ENCODE measurements around the gene THSD4.

THSD4 gene

DNA sequence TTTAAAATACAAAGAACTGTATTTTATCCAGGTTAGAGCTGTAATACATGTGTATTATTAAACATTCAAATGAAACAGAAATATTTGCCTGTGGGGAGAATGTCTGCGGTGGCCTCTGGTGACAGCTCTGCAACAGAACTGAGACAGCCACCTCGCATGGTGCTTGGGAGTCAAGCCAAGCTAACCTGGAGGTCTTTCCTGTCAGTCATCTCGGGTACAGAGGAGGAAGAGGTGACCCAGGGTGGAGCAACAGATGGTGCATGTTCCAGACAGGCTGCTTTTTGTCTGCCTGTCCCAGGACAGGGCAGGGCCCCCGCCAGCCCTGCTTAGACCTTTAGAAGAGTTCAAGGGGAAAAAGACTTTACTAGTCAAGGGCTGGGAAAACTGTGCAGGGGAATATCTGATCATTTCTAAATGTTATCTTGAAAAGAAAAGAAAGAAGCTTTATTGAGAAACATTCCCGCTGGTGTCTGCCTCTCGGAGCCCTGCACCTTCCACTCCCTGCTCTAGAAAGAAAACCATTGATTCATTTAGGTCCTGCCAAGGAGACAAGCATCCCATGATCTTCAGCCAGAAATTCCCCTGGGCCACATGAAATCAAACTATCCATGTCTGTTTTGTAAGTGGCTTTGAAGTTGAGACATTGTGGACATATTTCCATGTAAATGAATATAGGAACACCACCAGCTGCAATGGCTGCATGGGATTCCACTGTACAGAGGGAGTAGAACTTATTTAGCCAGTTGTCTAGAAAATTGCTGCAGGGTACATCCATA, 689.6 kb downstream of the THSD4 start:
- no peak for DNase-seq (ENCODE audit: low read depth, low spot score)

DNA sequence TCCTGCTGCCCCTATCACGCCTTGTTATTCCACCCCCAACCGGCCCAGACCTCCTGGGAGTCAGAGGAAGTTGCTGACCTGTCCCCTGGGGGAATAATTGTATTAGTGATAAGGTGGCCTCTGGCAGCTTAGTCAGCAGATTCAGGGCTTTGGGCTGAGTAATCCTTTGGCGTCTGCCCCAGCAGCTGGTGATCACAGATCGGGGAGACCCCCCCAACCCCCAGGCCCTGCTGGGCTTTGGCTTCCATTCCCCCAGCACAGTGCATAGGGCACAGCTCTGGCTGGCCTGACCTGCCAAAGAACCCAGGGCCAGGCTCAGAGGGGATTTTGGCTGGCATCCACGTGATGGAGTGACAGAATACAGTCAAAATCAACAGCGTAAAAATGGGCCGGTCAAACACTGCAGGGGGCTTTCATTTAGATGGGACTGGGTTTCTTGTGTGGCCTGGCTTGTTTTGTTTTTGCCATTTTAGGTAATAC, 691.2 kb downstream of the THSD4 start:
- DNase-seq (ENCODE audit: low read depth, low spot score), result no peak

GRCh38 chr15:71807125-71807629, 691.9 kb downstream of the THSD4 start:
- no peak for DNase-seq (ENCODE audit: low read depth, low spot score)

- DNase-seq (ENCODE audit: low read depth, low spot score), result no peak
Observed at GRCh38 chr15:71807691-71808091, 692.4 kb downstream of the THSD4 start.

- no peak for DNase-seq (ENCODE audit: low read depth, low spot score)
Observed at GRCh38 chr15:71808311-71809020, 693.2 kb downstream of the THSD4 start.

DNA sequence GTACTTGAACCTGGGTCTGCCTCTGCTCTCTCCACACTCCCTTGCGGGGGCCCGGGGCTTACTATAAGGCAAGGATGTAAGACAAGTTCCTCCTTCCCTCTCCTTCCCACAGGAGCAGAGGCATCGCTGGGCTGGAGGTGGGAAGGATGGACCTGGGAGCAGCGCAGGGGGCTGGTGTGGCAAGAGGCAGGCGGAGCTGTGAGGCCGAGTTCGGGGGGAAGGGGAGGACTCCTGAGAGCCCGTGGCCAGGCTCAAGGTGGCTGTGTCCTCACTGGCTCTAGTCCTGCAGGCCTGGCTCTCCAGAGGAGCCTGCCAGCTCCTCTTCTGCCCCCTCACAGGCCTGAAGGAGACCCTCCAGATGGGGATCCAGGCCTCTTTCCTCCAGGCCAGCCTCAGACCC, 694.1 kb downstream of the THSD4 start:
- no peak for DNase-seq (ENCODE audit: low read depth, low spot score)

DNA sequence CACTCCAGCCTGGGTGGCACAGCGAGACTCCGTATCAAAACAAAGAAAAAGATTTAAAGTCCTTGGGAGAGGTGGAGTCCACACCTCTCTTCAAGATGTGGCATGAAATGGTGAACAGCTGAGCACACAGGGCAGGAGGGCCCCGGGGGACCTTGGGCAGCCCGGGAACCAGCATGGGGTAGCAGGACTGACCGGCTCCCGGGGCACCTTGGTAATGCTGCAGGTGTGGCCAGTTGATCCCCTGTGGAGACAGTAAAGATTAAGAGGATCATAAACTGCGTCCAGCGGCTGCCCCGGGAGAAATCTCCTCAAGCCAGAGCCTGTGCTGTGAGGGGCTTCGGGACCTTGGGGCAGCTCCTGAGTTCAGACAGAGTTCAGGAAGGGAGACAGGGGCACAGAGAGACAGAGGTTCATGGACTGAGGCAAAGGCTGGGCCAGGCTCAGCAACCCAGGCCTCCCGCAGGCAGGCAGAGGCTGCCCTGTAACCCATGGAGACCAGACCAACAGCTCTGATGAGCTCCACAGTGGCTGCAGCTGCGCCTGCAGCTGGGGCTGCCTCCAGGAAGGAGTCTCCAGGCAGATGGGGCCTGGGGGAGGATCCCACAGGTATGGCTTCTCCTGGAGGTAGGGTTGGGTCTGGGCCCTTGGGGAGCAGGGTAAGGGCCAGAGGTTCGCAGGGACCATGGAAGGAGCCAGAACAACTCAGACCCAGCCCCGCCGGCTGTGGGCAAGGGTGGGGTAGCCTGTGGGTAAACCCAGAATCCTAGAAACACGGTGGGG, 695.2 kb downstream of the THSD4 start, which contains the start of gene NR2E3:
TSS of gene NR2E3 (plus strand) at position 299 of the 780 bp plus-strand sequence. CDS start at position 489, 190 bp downstream.
- no peak for DNase-seq (ENCODE audit: low read depth, low spot score)

- no peak for DNase-seq (ENCODE audit: low read depth, low spot score)
Observed at GRCh38 chr15:71811036-71811736, 695.9 kb downstream of the THSD4 start.

DNA sequence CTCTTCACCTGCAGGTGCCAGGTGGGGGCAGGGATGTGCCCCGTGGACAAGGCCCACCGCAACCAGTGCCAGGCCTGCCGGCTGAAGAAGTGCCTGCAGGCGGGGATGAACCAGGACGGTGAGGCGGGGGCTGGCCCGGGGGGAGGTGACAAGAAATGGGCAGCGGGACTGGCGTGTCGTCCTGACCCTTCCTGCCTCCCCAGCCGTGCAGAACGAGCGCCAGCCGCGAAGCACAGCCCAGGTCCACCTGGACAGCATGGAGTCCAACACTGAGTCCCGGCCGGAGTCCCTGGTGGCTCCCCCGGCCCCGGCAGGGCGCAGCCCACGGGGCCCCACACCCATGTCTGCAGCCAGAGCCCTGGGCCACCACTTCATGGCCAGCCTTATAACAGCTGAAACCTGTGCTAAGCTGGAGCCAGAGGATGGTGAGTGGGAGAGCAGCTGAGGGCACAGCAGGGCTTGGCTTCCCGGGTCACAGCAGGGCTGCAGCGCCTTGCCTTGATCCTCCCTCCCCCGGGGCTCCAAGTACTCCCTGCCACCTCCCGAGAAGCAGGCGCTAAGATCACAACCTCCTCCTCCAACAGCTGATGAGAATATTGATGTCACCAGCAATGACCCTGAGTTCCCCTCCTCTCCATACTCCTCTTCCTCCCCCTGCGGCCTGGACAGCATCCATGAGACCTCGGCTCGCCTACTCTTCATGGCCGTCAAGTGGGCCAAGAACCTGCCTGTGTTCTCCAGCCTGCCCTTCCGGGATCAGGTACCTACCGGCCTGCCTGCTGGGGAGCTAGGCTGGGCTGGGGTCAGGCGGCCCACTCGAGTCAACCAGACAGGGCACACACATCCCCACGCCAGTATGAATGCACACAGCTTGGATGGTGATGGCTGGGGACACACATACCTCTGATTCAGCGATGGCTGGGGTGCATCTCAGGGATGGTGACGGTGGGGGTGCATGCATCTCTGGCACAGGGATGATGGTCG, 696.8 kb downstream of the THSD4 start:
- DNase-seq (ENCODE audit: low read depth, low spot score), result no peak

DNA sequence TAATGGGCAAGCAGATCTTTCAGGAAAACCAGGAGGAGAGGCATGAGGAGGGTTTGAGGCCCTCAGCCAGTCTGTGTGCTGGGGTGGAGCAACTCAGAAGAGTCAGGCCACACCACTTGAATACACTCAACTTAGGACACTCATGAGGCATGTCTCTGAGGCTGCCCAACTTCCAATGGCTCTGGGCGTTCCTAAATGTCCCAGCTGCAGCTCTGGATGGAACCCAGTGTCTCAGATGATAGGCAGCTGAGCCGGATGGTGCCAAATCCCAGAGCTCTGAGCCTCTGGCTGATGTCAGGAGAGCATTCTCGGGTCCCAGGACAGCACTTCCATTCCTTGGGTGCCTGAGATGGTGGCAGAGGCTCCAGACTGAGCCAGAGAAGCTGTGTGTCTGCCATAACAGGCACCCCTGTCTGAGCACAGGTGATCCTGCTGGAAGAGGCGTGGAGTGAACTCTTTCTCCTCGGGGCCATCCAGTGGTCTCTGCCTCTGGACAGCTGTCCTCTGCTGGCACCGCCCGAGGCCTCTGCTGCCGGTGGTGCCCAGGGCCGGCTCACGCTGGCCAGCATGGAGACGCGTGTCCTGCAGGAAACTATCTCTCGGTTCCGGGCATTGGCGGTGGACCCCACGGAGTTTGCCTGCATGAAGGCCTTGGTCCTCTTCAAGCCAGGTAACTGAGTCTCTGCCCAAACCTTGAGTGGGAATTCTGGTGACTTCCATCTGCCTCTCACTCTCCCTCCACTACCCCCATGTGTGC, 697.9 kb downstream of the THSD4 start:
- DNase-seq (ENCODE audit: low read depth, low spot score), result no peak

DNA sequence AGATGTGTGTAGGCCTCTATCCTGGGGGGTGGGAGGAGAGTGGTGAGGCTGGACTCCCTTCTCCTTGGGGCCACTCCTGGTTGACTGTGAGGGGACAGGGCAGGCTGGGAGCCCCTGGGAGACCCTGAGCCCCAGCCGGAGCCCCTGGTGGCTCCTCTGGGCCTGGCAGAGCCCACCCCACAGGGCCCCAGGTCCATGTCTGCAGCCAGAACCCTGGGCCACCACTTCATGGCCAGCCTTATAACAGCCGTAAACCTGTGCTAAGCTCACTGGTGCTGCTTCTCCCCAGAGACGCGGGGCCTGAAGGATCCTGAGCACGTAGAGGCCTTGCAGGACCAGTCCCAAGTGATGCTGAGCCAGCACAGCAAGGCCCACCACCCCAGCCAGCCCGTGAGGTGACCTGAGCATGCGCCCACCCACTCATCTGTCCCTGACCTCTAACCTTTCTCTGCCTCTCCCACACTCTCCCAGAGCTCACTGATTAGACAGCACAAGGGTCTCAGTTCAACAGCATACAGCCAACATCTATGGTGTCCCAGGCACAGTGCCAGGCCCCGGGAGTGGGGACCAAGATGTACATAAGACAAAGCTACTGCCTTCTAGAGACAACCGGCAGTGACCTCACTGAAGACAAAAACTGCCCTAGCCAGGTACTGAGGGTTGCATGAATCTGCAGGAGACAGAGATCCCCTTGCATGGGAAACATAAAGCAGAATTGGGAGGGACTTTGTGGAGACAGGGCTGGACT, 698.6 kb downstream of the THSD4 start:
- DNase-seq (ENCODE audit: low read depth, low spot score), result no peak

GRCh38 chr15:71815301-71815700, 700.0 kb downstream of the THSD4 start:
- no peak for DNase-seq (ENCODE audit: low read depth, low spot score)

DNA sequence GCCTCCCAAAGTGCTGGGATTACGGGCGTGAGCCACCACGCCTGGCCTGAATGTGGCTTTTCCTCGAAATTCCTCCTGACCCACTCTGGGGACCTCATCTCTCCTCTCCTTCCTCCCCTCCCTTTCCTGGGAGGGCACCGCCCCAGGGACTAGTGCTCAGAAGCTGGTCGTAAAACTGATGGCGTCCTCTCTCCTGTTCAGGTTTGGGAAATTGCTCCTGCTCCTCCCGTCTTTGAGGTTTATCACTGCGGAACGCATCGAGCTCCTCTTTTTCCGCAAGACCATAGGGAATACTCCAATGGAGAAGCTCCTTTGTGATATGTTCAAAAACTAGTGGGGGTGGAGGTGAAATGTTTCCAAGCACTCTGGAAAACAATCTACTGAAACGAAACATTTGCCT, 702.1 kb downstream of the THSD4 start:
- no peak for DNase-seq (ENCODE audit: low read depth, low spot score)

DNA sequence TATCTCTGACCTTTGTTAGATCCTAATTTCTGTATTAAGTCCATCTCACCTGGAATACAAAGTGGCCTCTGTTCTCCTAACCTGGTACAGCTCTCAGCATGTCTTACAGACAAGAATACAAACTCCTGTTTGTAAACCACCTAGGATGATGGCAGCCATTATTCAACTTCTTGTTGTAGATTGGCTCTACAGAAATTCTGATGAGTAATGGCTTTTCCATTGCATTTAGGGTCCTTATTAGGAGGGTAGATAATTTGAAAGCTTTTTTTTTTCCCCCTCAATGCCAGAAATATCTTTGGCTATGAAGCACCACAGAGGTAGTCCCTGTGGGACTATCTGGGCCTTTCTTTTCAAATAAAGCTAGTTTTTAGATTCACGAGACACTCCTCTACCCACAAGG, 704.9 kb downstream of the THSD4 start:
- no peak for DNase-seq (ENCODE audit: low read depth, low spot score)

DNA sequence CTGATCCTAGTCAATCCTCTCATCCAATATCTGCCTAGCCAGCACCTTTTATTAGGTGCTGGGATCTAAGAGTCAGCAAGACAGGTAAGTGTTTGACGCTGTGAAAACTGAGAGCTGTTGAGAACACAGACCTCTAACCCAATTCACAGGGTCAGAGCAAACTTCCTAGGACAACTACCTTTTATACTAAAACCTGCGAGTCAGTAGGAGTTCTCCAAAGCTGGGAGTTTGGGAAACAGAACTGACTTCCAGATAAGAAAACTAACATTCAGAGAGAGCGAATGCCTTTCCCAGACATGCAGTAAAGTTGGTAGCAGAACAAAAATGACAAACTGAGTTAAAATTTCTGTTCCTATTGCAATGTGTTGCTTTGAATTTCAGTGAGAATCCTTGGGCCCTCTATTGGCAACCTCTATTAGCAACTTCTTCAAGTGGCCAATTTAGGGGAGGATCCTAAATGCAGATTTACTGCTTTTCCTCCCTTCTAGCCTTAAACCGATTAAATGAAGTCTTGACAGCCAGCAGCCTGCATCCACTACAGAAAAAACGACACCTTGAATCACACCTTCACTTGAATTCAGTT, 706.4 kb downstream of the THSD4 start:
- DNase-seq (ENCODE audit: low read depth, low spot score), result no peak

- DNase-seq (ENCODE audit: low read depth, low spot score), result no peak
Observed at GRCh38 chr15:71822890-71823630, 707.8 kb downstream of the THSD4 start.

DNA sequence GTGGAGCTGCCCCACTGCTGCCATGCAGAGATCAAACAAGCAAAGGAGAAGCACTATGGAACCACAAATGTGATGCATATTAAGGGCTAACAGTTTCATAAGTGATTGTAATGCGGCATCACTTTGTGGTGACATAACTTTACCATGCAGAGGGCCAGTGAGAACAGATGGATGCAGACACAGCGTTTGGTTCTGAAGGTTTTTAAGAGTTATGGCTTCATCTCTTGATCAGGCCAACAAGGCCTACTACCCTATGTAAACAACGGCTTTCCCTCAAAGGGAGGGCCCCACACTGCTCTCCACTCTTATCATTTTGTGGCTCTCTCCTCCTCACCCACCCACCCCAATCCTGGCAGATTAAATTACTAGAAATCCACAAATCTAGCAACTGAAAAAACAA, 708.5 kb downstream of the THSD4 start:
- no peak for DNase-seq (ENCODE audit: low read depth, low spot score)
